Right atrium auricular region (tissue), 2 donors: ENCODE data around the gene LRR1. TPM values are rescaled to one million over a fixed set of nuclear protein-coding genes. Genes with fewer than 3 reads are reported as not detected.

ENCODE experiments used
- DNase-seq: peaks from one replicate; pipeline ENCODE4 v3.0.0-alpha.2; 2019; ENCODE audit warnings: low spot score
- H3K27ac ChIP-seq, 2 donors: fragments of 200-600 bp; sonication (generic); 1 replicate in 1 of 2; 2 replicates in 1 of 2; pipeline ENCODE4 v1.5.1; 2016 to 2019
- H3K27me3 ChIP-seq, 2 donors: fragments of 200-600 bp; sonication (generic); one replicate each; pipeline versions ENCODE4 v1.5.1 to v1.6.0; 2017 to 2019
- H3K36me3 ChIP-seq: fragments of 200-600 bp; sonication (generic); one replicate; pipeline ENCODE4 v1.5.1; 2016
- H3K4me1 ChIP-seq, 2 donors: fragments of 200-600 bp; sonication (generic); one replicate each; pipeline versions ENCODE4 v1.5.1 to v1.6.0; 2017 to 2019
- H3K4me3 ChIP-seq, 2 donors: fragments of 200-600 bp; sonication (generic); 1 replicate in 1 of 2; 2 replicates in 1 of 2; pipeline ENCODE4 v1.5.1; 2017 to 2019; ENCODE audit warnings: mild to moderate bottlenecking in 1 of 2, moderate library complexity in 1 of 2
- H3K9me3 ChIP-seq, 2 donors: fragments of 200-600 bp; sonication (generic); one replicate each; pipeline ENCODE4 v1.5.1; 2019
- CTCF ChIP-seq, 2 donors: fragments of 200-600 bp; sonication (generic); IDR thresholded peaks; one replicate each; pipeline ENCODE4 v1.5.1; 2019; ENCODE audit warnings: antibody characterized with exemption in 2 of 2
- total RNA-seq, 2 donors: library from RNA; depleted of rRNA; stranded (reverse); fragments of >200 nt; gene quantifications; one replicate each; pipeline ENCODE4 v1.1.0, GENCODE V29; 2016

LRR1 gene
- total RNA-seq, 2 donors from 2014 or later = 3.6 to 3.8 TPM

- no peak for DNase-seq
- H3K27ac ChIP-seq = no peak overlapping the region
- no peak overlapping the region for H3K4me3 ChIP-seq
- TF ChIP-seq CTCF (IDR thresholded peaks at IDR 0.05) = no peak
- no peaks in the 10 kb centered on the region for H3K9me3 ChIP-seq
- no peaks in the 10 kb centered on the region for H3K4me1 ChIP-seq
- H3K36me3 ChIP-seq = no peaks in the 10 kb centered on the region
- H3K27me3 ChIP-seq = no peaks in the 10 kb centered on the region
These were observed 45.6 kb upstream of the LRR1 start for GRCh38 chr14:49553106-49553505.

GRCh38 chr14:49553892-49554291, 44.8 kb upstream of the LRR1 start:
- Histone ChIP-seq H3K4me1 (no peaks in the 10 kb centered on the region), H3K36me3 (no peaks in the 10 kb centered on the region), H3K4me3 (no peak overlapping the region), H3K27ac (no peak overlapping the region), H3K9me3 (no peaks in the 10 kb centered on the region), H3K27me3 (no peaks in the 10 kb centered on the region)
- no peak for DNase-seq
- TF ChIP-seq CTCF (IDR thresholded peaks at IDR 0.05) = no peak

- Histone ChIP-seq H3K4me3 (no peak overlapping the region), H3K9me3 (no peaks in the 10 kb centered on the region), H3K4me1 (no peaks in the 10 kb centered on the region), H3K27me3 (no peaks in the 10 kb centered on the region), H3K36me3 (no peaks in the 10 kb centered on the region), H3K27ac (no peak overlapping the region)
- no peak for DNase-seq
- no peak for TF ChIP-seq CTCF (IDR thresholded peaks at IDR 0.05)
These were observed 38.6 kb upstream of the LRR1 start for GRCh38 chr14:49559979-49560768.

GRCh38 chr14:49566714-49567113, 32.0 kb upstream of the LRR1 start:
- no peaks in the 10 kb centered on the region for H3K9me3 ChIP-seq
- no peak overlapping the region for H3K27ac ChIP-seq
- no peaks in the 10 kb centered on the region for H3K4me1 ChIP-seq
- no peak for TF ChIP-seq CTCF (IDR thresholded peaks at IDR 0.05)
- H3K27me3 ChIP-seq = no peaks in the 10 kb centered on the region
- H3K4me3 ChIP-seq = no peak overlapping the region
- DNase-seq = no peak
- H3K36me3 ChIP-seq = no peaks in the 10 kb centered on the region

- DNase-seq = no peak
- H3K9me3 ChIP-seq = no peaks in the 10 kb centered on the region
- no peak overlapping the region for H3K27ac ChIP-seq
- no peak for TF ChIP-seq CTCF (IDR thresholded peaks at IDR 0.05)
- H3K4me3 ChIP-seq = no peak overlapping the region
- H3K4me1 ChIP-seq = no peaks in the 10 kb centered on the region
- H3K36me3 ChIP-seq = no peaks in the 10 kb centered on the region
- no peaks in the 10 kb centered on the region for H3K27me3 ChIP-seq
These were observed 29.5 kb upstream of the LRR1 start for GRCh38 chr14:49569281-49569680.

GRCh38 chr14:49574038-49574437, 24.7 kb upstream of the LRR1 start:
- TF ChIP-seq CTCF (IDR thresholded peaks at IDR 0.05) = no peak
- Histone ChIP-seq H3K4me3 (no peak overlapping the region), H3K9me3 (no peaks in the 10 kb centered on the region), H3K27me3 (no peaks in the 10 kb centered on the region), H3K27ac (no peak overlapping the region), H3K36me3 (peaks cover 14% of the 10 kb centered on the region), H3K4me1 (no peaks in the 10 kb centered on the region)
- DNase-seq = no peak
